Liver (tissue), 2 donors: ENCODE results near the gene ARL5A.

ENCODE experiments used
- CTCF ChIP-seq: fragments of 150-350 bp; IDR thresholded peaks from 2 replicates; pipeline ENCODE4 v1.5.1; 2017; ENCODE audit warnings: improper control_type of control experiment, low read depth, low read length; ENCODE audit not compliant: missing input control
- MAX ChIP-seq: IDR thresholded peaks from 2 replicates; pipeline ENCODE4 v1.6.1; 2016; ENCODE audit warnings: antibody characterized with exemption
- donor health status: healthy.

GRCh38 chr2:151760139-151760650 lies 68.0 kb downstream of the ARL5A start:
- TF ChIP-seq CTCF (no peak), MAX (no peak)
